Glutamatergic neuron (in vitro differentiated cells): ENCODE results near the gene LCE1E. TPM values are rescaled to one million over a fixed set of nuclear protein-coding genes. Genes with fewer than 3 reads are reported as not detected.

Source experiments
- DNase-seq: peaks from one replicate; pipeline ENCODE4 v3.0.0; 2022
- H3K27ac Mint-ChIP-seq: one replicate; pipeline ENCODE4 v1.8.0; 2020; ENCODE audit warnings: mild to moderate bottlenecking, mixed read lengths, inconsistent platforms; ENCODE audit not compliant: unreplicated experiment
- H3K27me3 Mint-ChIP-seq: one replicate; pipeline ENCODE4 v1.8.0; 2020; ENCODE audit warnings: mild to moderate bottlenecking, moderate library complexity, mixed read lengths, inconsistent platforms; ENCODE audit not compliant: unreplicated experiment
- H3K36me3 Mint-ChIP-seq: one replicate; pipeline ENCODE4 v1.8.0; 2020; ENCODE audit warnings: mild to moderate bottlenecking, mixed read lengths, inconsistent platforms; ENCODE audit not compliant: unreplicated experiment
- H3K4me1 Mint-ChIP-seq: one replicate; pipeline ENCODE4 v1.8.0; 2020; ENCODE audit warnings: mild to moderate bottlenecking, low read depth, mixed read lengths, inconsistent platforms; ENCODE audit not compliant: unreplicated experiment
- H3K4me3 Mint-ChIP-seq: one replicate; pipeline ENCODE4 v1.8.0; 2020; ENCODE audit warnings: mild to moderate bottlenecking, mixed read lengths, inconsistent platforms; ENCODE audit not compliant: unreplicated experiment
- H3K9me3 Mint-ChIP-seq: one replicate; pipeline ENCODE4 v1.8.0; 2020; ENCODE audit warnings: mild to moderate bottlenecking, moderate library complexity, mixed read lengths, inconsistent platforms; ENCODE audit not compliant: unreplicated experiment
- CTCF ChIP-seq: fragments of 200-600 bp; sonication (generic); IDR thresholded peaks from one replicate; pipeline ENCODE4 v1.5.0; 2021; ENCODE audit not compliant: partially characterized antibody, unreplicated experiment
- total RNA-seq: library from RNA; stranded (reverse); fragmentation: NEBNext Ultra II Directional; extraction: Animal tissue kit (Norgen Biotek cat#: 25700); gene quantifications from one replicate; pipeline ENCODE4 v1.2.1, GENCODE V29; 2021; ENCODE audit not compliant: unreplicated experiment

Gene LCE1E
- total RNA-seq, 1 donor from 2014 or later = not detected

- H3K36me3 Mint-ChIP-seq = no peaks in the 10 kb centered on the region
- H3K27me3 Mint-ChIP-seq = peaks cover 2% of the 10 kb centered on the region
Measured at GRCh38 chr1:152806576-152806975, 20.5 kb downstream of the LCE1E start, which contains the start of gene LCE1C. Gene LCE1C (minus strand): TSS chr1:152806651. CDS start chr1:152805478, 1,173 bp downstream.

GRCh38 chr1:152811050-152811449 is 25.0 kb downstream of the LCE1E start:
- H3K4me3 Mint-ChIP-seq = no peak overlapping the region
- no peak overlapping the region for H3K27ac Mint-ChIP-seq
- TF ChIP-seq CTCF = no peak
- no peak for DNase-seq
- no peaks in the 10 kb centered on the region for H3K4me1 Mint-ChIP-seq
- no peaks in the 10 kb centered on the region for H3K9me3 Mint-ChIP-seq
- no peaks in the 10 kb centered on the region for H3K36me3 Mint-ChIP-seq
- H3K27me3 Mint-ChIP-seq = no peaks in the 10 kb centered on the region

More at GRCh38 chr1:152806576-152806975, 20.5 kb downstream of the LCE1E start, which contains the start of gene LCE1C:
- H3K4me3 Mint-ChIP-seq = no peak within 1 kb of the TSS
- H3K9me3 Mint-ChIP-seq = peaks cover 2% of the 10 kb centered on the region
- no peak for TF ChIP-seq CTCF
- no peak within 1 kb of the TSS for H3K27ac Mint-ChIP-seq
- H3K4me1 Mint-ChIP-seq = no peaks in the 10 kb centered on the region
- no peak for DNase-seq

GRCh38 chr1:152811671-152812070 is 25.6 kb downstream of the LCE1E start, which contains the start of gene LCE1B:
Gene LCE1B (plus strand): TSS chr1:152811971. CDS start chr1:152812447, 476 bp downstream.
- no peak within 1 kb of the TSS for H3K27ac Mint-ChIP-seq
- H3K4me3 Mint-ChIP-seq = no peak within 1 kb of the TSS
- no peaks in the 10 kb centered on the region for H3K36me3 Mint-ChIP-seq
- H3K27me3 Mint-ChIP-seq = no peaks in the 10 kb centered on the region
- H3K9me3 Mint-ChIP-seq = no peaks in the 10 kb centered on the region
- H3K4me1 Mint-ChIP-seq = no peaks in the 10 kb centered on the region
- TF ChIP-seq CTCF = no peak
- no peak for DNase-seq

- Mint-ChIP-seq H3K4me3 (no peak overlapping the region), H3K4me1 (no peaks in the 10 kb centered on the region), H3K27me3 (no peaks in the 10 kb centered on the region), H3K27ac (no peak overlapping the region), H3K36me3 (no peaks in the 10 kb centered on the region), H3K9me3 (peaks cover 1% of the 10 kb centered on the region)
- DNase-seq = no peak
- TF ChIP-seq CTCF = no peak
Measured at GRCh38 chr1:152817309-152817708, 31.3 kb downstream of the LCE1E start.

- H3K36me3 Mint-ChIP-seq = no peaks in the 10 kb centered on the region
- peaks cover 1% of the 10 kb centered on the region for H3K9me3 Mint-ChIP-seq
- TF ChIP-seq CTCF = no peak
- no peak overlapping the region for H3K4me3 Mint-ChIP-seq
- H3K27ac Mint-ChIP-seq = no peak overlapping the region
- no peaks in the 10 kb centered on the region for H3K4me1 Mint-ChIP-seq
- DNase-seq = no peak
- H3K27me3 Mint-ChIP-seq = no peaks in the 10 kb centered on the region
Measured at GRCh38 chr1:152823294-152823693, 37.2 kb downstream of the LCE1E start.
